NCI-H82 treated with DMSO at 0.1 percent for 48 hours (cell line): ENCODE data around the gene BID.

ENCODE experiments used
- DNase-seq: peaks from one replicate; lab custom pipeline; 2025; ENCODE audit not compliant: unreplicated experiment; lab: John Stamatoyannopoulos, UW

BID gene

DNA sequence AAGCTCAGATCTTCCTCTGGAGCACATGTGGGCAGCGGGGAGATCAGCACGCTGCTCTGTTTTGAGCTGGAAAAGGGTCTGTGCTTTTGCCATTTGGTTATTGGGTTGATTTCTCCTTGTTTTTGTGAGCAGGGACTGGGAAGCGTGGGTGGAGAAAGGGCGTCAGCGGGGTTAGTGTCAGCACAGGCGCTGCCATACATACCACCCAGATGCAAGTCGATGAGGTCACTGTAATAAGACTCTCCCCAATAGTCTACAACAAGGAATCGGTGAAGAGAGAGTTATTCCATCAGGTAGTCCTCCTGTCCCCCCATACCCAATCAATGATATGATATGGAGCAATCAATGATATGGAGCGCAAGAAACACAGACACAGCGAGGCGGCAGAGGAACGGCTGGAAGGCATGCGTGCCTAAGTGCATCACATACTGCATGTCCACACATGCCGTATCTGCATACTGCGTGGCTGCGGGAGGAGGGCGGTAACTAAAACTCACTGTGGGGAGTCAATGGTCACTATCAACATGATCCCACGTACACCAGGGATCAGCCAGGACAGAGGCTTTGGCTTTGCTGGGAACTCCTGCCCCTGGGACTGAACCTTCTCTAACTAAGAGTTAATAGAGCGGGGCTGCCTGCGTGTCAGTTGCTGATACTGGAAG lies 29.5 kb upstream of the BID start:
- DNase-seq: no peak

DNA sequence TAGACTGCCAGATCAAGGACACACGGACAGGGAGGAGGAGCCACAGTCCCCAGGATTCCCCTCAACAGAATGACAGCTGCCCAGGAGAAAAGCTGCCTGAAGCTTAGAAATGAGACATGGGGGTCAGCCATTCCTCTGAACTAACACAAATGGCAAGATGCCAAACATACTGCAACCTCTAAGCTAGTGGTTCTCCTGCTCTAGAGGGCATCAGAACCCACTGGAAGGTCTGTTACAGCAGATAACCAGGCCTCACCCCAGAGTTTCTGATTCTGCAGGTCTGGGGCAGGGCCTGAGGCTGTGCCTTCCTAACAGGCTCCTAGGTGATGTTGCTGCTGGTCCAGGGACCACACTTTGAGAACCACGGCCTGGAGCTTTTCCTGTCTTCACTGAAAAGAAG lies 28.6 kb upstream of the BID start:
- DNase-seq: no peak

DNA sequence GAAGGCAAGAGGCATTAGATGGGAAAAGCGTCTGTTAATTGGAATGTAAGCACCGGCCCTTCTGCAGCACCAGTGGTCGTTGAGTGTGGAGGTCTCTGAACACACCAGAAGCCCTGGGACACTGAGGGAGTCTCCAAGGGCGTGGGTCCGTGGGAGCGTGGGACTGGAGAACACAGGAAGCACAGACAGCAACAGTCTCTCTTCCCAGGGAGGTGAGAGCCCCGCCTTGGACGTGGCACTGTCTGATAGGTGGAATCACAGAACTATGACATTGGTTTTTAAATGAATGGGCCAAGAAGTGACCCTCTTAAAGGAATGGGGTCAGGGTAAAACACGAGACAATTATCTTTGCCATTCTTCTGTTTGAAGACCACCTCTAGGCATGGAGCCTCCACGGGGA lies 28.1 kb upstream of the BID start:
- no peak for DNase-seq

DNA sequence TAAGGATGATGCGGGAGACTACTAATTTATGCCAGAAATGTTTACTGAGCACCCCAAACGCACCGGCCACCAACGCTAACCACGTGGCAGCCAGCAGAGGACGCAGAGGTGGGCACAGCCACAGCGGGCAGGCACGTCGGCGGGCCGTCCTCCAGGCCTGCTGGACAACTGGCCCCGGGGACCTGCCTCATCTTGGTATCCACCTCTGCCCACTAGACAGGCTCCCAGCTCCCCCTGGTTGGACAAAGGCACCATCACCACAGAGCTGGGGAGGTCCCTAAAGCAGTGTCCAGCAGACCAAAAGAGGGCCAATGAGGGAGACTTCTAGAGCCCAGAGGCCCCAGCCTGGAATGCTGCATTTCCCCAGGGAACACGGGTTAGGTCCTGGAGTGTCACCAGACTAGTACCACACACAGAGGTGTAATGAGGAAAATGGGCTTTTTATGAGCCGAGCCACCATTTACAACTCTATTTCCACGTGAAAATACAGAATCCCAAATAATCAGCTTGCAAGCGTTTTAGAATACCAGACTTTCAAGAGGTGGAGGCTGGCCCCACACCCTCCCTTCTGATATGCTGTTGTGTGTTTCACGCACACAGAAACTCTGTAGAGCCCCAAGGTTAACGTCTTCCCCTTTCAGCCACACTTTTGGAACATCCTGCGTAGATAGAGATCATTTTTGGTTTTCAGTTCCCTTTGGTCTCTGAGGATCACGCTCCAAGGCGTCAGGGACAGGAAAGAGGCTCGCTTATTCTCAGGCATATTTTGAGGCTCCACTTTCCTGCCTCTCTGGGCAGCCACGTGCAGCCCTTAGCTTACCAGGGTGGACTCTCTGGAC lies 23.7 kb upstream of the BID start:
- DNase-seq: no peak

DNA sequence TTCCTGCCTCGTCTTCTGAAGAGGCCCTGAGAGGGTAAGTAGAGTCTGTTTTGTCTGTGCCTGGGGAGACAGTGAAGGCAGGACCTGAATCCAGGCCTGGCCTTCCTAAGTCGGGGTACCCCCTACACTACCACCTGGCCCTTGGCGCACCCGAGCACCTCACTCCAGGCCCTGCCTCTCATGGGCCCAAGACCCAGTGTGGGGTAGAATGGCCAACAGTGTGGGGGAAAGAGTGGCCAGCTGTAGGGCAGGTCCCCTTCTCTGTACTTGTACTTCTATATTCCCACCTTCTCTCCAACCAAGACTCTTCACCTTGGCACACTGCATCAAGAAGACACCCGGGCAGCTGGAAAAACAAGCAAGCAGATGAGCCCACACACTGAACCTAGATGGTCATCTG lies 22.4 kb upstream of the BID start:
- DNase-seq: no peak

DNA sequence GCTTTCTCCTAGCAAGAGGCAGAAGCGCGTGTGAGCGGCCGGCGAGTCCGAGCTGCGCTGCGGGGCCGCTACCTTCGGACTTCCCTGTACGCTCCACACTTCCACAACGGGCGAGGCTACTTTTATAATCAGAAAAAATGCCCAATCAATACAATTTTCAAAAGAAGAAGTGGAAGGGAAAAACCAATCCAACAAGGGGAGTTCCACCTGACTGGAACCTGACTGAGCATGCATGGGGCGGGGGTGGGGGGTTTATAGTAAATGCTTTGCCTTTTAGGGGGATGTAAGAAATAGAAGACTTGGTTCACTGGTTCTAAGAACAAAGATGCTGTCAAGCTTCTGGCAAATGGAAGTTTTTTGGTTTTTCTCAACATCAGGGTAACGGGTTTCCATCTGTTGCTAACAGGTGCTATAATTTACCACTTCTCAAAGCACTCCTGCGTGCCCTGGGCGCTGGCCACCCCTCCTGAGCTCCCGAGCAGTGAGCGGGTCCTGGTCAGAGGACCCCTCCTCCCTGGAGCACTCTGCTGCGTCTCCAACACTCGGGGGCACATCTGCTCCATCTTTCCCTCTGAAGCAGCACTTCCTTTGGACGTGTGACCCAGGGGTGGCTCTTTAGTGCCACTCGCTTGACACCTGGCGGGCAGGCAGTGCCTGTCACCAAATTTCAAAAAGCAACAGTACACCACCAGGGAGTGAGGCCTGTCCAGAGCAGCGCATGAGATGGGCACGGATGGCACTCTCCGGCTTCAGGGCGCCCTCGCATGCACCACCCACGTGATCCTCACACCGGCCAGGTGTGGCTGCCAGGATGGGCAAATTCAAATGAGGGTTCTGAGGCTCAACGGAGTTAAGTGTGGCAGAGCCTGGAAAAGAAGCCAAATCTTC lies 21.6 kb upstream of the BID start:
- DNase-seq: no peak

DNA sequence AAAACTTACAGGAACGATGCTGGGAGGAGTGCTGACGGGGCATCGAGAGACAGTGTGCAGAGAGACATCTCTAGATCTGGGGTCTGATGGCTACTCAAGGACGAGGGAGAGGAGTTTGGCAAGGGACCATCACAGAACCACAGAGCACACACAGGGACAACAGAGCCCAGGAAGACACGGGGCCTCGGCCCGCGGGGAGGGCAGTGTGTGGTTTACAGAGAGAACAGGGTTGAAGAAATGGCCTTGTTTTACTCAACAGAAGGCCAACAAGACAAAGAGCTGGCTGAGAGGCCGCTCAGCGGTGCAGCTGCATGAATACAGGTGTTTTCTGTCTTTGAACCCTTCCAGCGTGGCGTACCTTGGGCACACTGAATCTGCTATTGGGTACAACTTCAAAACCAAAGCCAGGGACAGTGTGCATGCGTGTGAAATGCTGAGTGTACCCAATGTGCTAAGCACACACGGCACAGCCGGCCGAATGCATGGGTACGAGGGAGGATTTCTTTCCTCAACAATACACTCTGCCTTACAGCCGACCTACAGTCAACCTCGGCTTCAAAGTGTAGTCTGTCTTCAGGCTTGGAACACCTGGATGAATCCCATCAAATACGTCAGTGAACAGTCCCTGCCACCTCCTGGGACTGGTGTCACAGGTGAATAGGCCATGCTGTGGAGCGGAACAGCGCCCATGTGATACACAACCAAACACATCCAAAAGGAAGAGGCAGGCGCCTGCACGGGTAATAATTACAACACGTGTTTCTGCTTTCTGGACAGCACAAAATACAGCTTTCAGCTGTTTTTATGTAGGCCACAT lies 20.7 kb upstream of the BID start:
- no peak for DNase-seq

DNA sequence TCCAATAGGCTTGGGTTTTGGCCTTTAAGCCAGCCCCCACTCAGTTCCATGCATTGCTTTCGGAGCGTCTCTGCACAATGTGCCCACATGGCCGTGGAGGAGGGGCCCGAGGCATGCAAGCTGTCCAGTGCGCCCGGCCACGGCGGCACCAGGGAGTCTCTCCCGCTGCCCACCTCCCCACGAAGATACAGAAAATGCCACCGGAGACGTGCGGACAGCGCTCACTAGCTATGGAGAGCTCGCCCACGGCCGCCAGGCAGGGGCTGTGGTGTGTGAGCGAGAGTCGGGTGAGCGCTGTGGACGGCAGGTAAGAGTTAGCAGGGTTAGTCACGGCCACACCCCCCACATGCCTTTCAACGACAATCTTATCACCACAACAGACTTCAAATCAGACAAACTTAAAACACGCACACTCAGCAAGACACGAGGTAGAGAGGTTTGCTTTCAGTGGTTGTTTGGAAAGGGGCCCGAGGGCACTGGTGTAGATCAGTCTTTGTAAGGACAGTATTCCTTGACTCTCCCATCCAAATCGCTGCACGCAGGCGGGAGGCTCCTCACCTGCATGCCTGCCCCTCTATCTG lies 18.7 kb upstream of the BID start:
- DNase-seq: no peak

DNA sequence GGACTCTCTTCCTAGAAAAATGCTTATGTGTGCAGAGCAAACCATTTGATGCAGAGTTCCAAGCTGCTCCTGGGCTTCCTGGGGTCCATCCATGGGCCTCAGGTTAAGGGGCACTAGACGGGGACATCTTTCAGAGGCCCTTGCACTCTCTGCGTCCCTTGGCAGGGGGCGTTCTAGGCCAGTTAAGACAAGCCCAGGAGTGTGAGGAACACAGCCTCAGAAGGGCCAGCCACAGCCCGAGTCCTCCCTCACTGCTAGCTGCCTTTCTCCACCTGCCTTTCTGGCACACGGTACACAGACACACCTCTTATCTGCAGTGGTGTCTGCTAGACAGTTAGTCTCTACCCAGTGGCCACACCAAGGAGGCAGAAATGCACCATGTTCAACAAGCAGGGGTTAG lies 18.0 kb upstream of the BID start:
- no peak for DNase-seq

DNA sequence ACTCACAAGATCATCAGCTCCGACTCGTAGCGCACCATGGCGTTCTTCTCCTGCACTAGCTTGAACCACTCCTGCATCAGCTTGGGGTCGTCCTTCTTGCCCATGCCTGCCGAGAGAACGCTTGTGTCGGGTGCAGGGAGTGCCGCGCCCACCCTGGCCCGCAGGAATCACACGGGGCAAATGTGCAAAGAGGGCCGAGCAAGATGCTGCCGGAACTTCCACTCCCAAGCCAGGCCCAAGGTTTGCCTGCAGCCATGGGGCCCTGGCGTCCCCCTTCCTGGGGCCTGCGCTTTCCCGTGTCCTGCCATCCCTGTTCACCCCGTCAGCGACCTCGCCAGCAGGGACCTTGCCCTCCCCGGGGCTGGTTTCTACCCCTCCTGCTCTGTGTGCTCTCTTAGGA lies 16.9 kb upstream of the BID start:
- no peak for DNase-seq

DNA sequence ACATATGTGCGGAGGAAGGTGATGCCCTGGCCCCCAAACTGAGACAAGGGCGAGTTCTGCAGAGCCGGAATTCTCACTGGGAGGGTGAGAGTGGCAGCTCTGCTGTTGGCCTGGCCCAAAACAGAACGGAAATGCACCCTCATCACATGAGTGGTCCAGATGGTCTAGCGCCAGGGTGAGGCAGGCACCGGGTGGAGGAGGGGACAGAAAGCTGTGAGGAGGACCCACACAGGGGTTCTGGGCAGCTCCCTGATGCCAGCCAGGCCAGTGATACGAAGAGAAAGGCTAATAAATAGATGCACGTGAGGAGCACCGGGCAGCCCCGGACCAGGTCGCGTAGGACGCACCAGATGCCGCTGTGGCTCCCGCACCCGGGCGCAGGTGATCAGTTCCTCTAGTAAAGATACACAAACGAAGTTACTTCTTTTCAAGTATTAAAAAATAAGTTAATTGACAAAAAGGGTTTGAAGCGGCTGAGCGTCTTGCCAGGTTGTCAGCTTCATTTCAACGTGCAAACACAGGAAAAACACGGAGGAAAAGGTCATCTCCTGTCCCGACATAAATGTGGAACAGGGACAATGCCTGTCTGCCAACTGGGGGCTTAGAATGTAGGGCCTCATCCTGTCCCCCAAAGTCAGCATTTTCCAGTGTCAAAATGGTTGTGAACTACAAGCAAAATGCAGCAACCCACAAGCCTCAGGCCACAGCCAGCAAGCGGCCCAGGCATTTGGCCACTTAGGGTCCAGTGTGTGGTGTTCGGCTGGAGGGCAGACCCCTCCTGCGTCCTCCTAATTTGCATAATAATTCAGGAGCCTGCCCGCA lies 15.3 kb upstream of the BID start:
- no peak for DNase-seq

DNA sequence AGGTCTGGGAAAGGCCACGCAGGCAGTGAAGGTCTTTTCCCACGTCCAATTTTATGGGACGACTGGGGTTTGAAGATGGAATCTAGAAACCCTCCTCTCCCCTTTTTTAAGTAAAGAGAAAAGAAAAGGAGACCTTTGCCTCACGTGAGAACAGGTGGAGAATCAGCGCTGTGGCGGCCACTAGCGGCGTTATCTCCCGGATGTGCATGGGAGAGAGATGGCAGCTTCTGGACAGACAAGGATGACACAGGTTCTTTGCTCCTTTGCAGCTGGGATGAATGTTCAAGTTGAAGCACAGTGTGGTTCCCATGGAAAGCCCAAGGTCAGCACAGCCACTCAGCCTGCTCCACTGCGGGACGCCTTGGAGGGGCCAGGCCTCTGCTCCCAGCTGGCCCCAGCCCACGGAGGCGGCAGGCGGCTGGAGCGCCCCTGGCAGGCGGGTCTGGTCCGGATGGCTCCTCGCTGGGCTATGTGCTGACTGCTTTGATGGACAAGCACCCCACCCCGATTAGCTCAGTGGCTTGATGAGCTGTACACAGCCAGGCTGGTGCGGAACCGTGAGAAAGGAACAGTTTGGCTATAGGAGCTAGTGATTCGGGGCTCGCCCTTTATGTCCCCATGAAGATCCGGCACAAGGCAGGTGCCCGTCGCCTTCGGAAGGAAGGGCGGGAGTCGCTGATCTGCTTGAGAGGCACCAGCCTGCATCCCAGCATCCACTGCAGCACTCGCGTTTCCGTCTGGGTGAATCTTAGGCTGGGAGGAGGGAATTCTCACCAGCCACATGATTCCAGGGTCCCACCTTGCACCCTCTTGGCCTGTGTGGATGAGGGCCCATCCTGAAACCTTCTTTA lies 14.5 kb upstream of the BID start:
- DNase-seq: no peak

DNA sequence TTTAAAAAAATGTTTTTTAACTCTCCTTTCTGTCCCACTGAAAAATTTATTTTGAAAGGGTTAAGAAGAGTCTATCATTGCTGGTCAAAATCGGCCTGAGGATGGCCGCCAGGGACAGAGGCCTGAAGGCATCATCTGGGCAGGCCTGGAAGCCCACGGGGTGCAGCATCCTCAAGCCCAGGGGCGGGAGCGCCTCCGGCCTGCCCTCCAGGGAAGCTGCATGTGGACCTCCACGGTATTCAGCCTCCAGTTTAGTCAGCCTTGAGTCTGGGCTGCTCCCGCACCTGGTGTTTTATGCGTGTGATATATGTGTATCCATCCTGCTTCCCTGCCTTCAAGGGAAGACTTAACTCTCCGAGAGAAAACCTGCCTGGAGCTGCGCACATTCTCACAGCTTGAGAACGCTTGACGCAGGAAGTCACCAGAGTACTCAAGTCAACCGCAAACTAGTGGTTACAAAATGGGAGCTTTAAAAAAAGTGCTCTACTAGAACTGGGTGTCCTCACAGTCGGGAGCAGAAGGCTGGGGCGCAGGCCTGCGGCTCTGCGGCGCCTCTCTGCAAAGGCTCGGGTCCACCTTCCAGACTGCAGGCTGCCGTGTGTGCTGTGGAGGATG lies 13.6 kb upstream of the BID start:
- no peak for DNase-seq

DNA sequence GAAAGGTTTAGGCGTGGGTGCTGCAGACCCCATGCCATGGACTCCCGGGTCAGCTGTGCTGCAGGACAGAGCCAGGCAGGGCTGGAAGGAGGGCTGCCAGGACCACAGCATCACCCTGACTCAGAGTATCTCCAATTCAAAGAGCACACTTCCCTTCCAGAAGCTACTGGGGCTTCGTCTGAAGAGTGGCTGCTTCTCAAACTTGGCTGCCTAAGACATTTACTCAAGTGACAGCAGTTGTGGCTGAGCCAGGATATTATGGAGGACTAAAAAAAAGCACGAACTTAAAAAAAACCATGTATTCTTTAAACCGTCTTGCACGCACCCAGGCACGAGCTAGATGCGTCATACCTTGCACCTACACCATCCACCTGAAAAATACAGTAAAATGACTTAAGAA lies 13.0 kb upstream of the BID start:
- DNase-seq: no peak

DNA sequence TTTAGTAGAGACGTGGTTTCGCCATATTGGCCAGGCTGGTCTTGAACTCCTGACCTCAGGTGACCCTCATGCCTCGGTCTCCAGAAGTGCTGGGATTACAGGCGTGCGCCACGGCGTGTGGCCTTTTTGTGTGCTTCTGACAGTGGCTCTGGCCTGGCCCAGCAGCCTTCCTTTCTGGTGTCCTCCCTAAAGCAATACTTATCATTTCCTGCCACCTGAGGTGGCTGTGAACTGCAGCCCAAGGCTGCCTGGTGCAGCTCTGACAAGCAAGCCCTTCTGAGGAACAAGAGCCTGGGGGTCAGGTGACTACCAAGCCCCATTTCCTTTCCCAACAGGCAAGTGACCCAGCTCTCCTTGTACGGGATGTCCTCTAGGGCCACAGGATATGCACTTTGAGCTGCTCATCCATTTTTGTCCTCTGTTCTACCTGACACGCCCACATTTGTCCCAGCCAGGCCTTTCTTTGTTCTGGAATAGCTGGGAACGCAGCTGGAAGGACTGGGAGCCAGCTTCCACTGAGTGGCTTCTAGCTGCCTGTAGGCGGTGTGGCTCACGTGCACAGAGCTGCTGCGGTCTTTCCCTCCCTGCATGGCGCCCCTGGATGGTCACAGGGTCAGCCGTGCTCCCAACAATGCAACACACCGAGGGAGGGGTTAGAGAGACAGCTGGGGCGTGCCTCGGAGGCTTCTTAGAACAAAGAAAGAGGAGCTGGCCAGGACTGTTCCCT lies 12.3 kb upstream of the BID start:
- DNase-seq: no peak

DNA sequence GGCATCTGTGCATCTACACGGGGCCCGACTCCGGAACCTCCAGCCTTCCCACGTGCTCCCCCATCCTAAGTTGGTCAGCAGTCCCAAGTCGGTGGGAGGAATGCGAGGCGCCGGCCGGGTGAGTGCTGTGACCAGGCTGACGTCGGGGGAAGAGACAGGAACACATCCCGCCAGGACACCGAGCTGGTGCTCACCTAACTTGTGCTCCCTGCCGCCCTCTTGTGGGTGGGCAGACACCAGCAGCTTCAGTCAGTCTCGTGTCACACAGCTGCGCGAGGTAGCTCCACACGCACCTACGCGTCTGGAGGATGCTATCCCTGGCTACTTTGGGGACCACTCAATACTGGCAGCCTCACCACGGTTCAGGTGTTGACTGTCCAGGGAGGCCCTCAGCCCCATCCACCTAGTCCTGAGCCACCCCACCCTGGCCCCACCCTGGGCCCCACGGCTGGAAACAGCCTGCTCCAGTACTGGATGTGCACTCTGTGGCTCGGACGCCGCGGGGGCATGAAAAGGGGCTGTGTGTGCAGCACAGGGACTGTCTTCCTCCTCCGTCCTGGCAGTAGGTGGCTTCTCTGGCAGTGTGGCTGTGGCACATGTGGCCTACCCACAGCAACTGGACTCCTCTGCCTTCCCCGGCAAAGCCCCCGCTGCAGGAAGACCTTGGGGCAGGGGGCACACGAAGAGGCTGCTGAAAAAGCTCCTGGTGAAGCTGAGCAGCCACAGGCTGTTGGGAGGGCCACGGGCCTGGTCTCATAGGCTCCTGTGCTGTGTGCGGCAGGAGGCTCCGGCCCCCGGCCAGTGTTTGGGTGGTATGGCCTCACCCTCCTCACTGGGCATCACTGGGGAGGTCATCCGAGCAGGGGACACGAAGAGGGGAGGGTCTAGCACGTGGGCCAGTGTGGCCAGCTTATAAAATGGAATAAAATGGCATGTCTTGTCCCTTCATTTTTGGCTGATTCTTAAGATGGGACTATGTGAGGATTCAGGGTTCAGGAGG lies 11.2 kb upstream of the BID start:
- no peak for DNase-seq

DNA sequence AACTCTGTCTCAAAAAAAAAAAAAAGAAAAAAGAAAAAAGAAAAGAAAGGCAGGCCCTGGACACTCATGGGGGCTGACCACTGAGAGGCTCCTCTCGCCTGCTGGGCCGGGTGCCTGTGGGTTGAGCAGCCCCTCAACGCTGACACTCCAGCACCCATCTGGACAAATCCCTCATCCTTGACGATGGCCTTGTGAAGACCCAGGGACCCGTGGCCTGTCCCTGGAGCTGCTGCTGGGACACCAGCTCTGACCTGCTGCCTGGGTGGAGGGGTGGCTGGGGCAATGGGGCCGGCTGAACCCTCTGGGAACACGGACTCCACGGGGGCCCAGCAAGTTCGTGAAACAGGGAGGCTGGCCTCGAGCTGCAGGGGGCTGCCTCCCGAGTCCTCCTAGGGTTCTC lies 10.5 kb upstream of the BID start:
- DNase-seq: no peak
